Activated naive CD8-positive, alpha-beta T cell treated with anti-CD3 and anti-CD28 coated beads, Interleukin-2, amount 50 U/mL, for 24 hours (primary cell): ENCODE data around the gene ALOX15B.
A peak's percentile ranks its signal among the peaks of the same experiment; 100 is the strongest.

ENCODE experiments used
- ATAC-seq: fragments of 150-1000 bp; cut with Tn5 transposase; one replicate; pipeline ENCODE4 v1.10.0; 2021
- DNase-seq: peaks from one replicate; pipeline ENCODE4 v3.0.0; 2021
- H3K27ac Mint-ChIP-seq: one replicate; pipeline ENCODE4 v1.8.0; 2021; ENCODE audit warnings: mild to moderate bottlenecking, mixed read lengths
- H3K27me3 Mint-ChIP-seq: one replicate; pipeline ENCODE4 v1.8.0; 2021; ENCODE audit warnings: mixed read lengths
- H3K36me3 Mint-ChIP-seq: one replicate; pipeline ENCODE4 v1.8.0; 2021; ENCODE audit warnings: low read depth, mixed read lengths
- H3K4me1 Mint-ChIP-seq: one replicate; pipeline ENCODE4 v1.8.0; 2021; ENCODE audit warnings: mixed read lengths
- H3K4me3 Mint-ChIP-seq: one replicate; pipeline ENCODE4 v1.8.0; 2021; ENCODE audit warnings: mild to moderate bottlenecking, moderate library complexity, mixed read lengths
- H3K9me3 Mint-ChIP-seq: one replicate; pipeline ENCODE4 v1.8.0; 2021; ENCODE audit warnings: mixed read lengths

ALOX15B gene

GRCh38 chr17:8005967-8006730, 32.7 kb upstream of the ALOX15B start:
- Mint-ChIP-seq H3K4me1 (peaks cover 6% of the 10 kb centered on the region), H3K27me3 (peaks cover 21% of the 10 kb centered on the region), H3K9me3 (no peaks in the 10 kb centered on the region), H3K4me3 (no peak overlapping the region), H3K36me3 (no peaks in the 10 kb centered on the region), H3K27ac (no peak overlapping the region)
- DNase-seq (no peak), ATAC-seq (peak; percentile 43)

GRCh38 chr17:8006836-8007680, 31.8 kb upstream of the ALOX15B start:
- Mint-ChIP-seq H3K4me1 (peaks cover 3% of the 10 kb centered on the region), H3K4me3 (no peak overlapping the region), H3K36me3 (no peaks in the 10 kb centered on the region), H3K27ac (no peak overlapping the region), H3K27me3 (peaks cover 15% of the 10 kb centered on the region), H3K9me3 (no peaks in the 10 kb centered on the region)
- ATAC-seq (no peak), DNase-seq (no peak)

- no peaks in the 10 kb centered on the region for H3K9me3 Mint-ChIP-seq
- H3K27ac Mint-ChIP-seq, result no peak overlapping the region
- no peaks in the 10 kb centered on the region for H3K4me1 Mint-ChIP-seq
- no peak for ATAC-seq
- H3K27me3 Mint-ChIP-seq, result peaks cover 12% of the 10 kb centered on the region
- no peaks in the 10 kb centered on the region for H3K36me3 Mint-ChIP-seq
- no peak overlapping the region for H3K4me3 Mint-ChIP-seq
- DNase-seq, result no peak
Observed at GRCh38 chr17:8007836-8008235, 31.0 kb upstream of the ALOX15B start.

- ATAC-seq, result no peak
- H3K4me3 Mint-ChIP-seq, result no peak overlapping the region
Observed at GRCh38 chr17:8012045-8012580, 26.7 kb upstream of the ALOX15B start.

GRCh38 chr17:8012996-8013640, 25.7 kb upstream of the ALOX15B start:
- H3K4me1 Mint-ChIP-seq, result peaks cover 23% of the 10 kb centered on the region
- H3K36me3 Mint-ChIP-seq, result no peaks in the 10 kb centered on the region
- no peaks in the 10 kb centered on the region for H3K9me3 Mint-ChIP-seq
- no peak overlapping the region for H3K27ac Mint-ChIP-seq
- peaks cover 13% of the 10 kb centered on the region for H3K27me3 Mint-ChIP-seq
- DNase-seq (no peak), ATAC-seq (no peak)
- no peak overlapping the region for H3K4me3 Mint-ChIP-seq

More at GRCh38 chr17:8012045-8012580, 26.7 kb upstream of the ALOX15B start:
- no peak for DNase-seq
- no peak overlapping the region for H3K27ac Mint-ChIP-seq
- peaks cover 13% of the 10 kb centered on the region for H3K27me3 Mint-ChIP-seq
- no peaks in the 10 kb centered on the region for H3K36me3 Mint-ChIP-seq
- peaks cover 15% of the 10 kb centered on the region for H3K4me1 Mint-ChIP-seq
- H3K9me3 Mint-ChIP-seq, result no peaks in the 10 kb centered on the region

GRCh38 chr17:8013731-8014557, 24.9 kb upstream of the ALOX15B start:
- Mint-ChIP-seq H3K27ac (no peak overlapping the region), H3K36me3 (no peaks in the 10 kb centered on the region), H3K27me3 (peaks cover 15% of the 10 kb centered on the region), H3K4me3 (no peak overlapping the region), H3K9me3 (no peaks in the 10 kb centered on the region), H3K4me1 (peaks cover 30% of the 10 kb centered on the region)
- DNase-seq, result no peak
- ATAC-seq, result no peak

- DNase-seq, result no peak
- Mint-ChIP-seq H3K4me3 (no peak overlapping the region), H3K36me3 (no peaks in the 10 kb centered on the region), H3K27ac (no peak overlapping the region), H3K27me3 (peaks cover 16% of the 10 kb centered on the region), H3K9me3 (no peaks in the 10 kb centered on the region), H3K4me1 (peaks cover 31% of the 10 kb centered on the region)
- ATAC-seq, result no peak
Observed at GRCh38 chr17:8014558-8014850, 24.4 kb upstream of the ALOX15B start.

- Mint-ChIP-seq H3K27ac (no peak overlapping the region), H3K36me3 (no peaks in the 10 kb centered on the region), H3K9me3 (no peaks in the 10 kb centered on the region), H3K27me3 (peaks cover 20% of the 10 kb centered on the region), H3K4me3 (no peak overlapping the region), H3K4me1 (peaks cover 34% of the 10 kb centered on the region)
- ATAC-seq, result no peak
- no peak for DNase-seq
Observed at GRCh38 chr17:8015236-8015956, 23.5 kb upstream of the ALOX15B start.

- peak; percentile 4 for ATAC-seq
- H3K27ac Mint-ChIP-seq, result no peak overlapping the region
- H3K4me1 Mint-ChIP-seq, result peaks cover 34% of the 10 kb centered on the region
- peak overlapping the region; percentile 64 for H3K4me3 Mint-ChIP-seq
- H3K36me3 Mint-ChIP-seq, result no peaks in the 10 kb centered on the region
- H3K9me3 Mint-ChIP-seq, result no peaks in the 10 kb centered on the region
- peaks cover 20% of the 10 kb centered on the region for H3K27me3 Mint-ChIP-seq
- DNase-seq, result peak; percentile 32
Observed at GRCh38 chr17:8015957-8016631, 22.8 kb upstream of the ALOX15B start.

GRCh38 chr17:8016632-8017424, 22.0 kb upstream of the ALOX15B start:
- Mint-ChIP-seq H3K9me3 (no peaks in the 10 kb centered on the region), H3K4me1 (peaks cover 34% of the 10 kb centered on the region), H3K36me3 (no peaks in the 10 kb centered on the region), H3K27me3 (peaks cover 21% of the 10 kb centered on the region), H3K27ac (no peak overlapping the region), H3K4me3 (peak overlapping the region; percentile 64)
- ATAC-seq, result peak; percentile 71
- DNase-seq, result peak; percentile 59

- H3K27ac Mint-ChIP-seq, result no peak overlapping the region
- ATAC-seq (no peak), DNase-seq (no peak)
- H3K4me1 Mint-ChIP-seq, result peaks cover 30% of the 10 kb centered on the region
- H3K36me3 Mint-ChIP-seq, result no peaks in the 10 kb centered on the region
- H3K9me3 Mint-ChIP-seq, result no peaks in the 10 kb centered on the region
- peaks cover 21% of the 10 kb centered on the region for H3K27me3 Mint-ChIP-seq
- H3K4me3 Mint-ChIP-seq, result no peak overlapping the region
Observed at GRCh38 chr17:8018436-8018835, 20.4 kb upstream of the ALOX15B start.

GRCh38 chr17:8019166-8019565, 19.7 kb upstream of the ALOX15B start:
- Mint-ChIP-seq H3K9me3 (no peaks in the 10 kb centered on the region), H3K4me1 (peaks cover 28% of the 10 kb centered on the region), H3K36me3 (no peaks in the 10 kb centered on the region), H3K27me3 (peaks cover 21% of the 10 kb centered on the region), H3K27ac (peak overlapping the region; percentile 43), H3K4me3 (no peak overlapping the region)
- ATAC-seq (no peak), DNase-seq (no peak)
